PC-3 (cell line): ENCODE results near the gene ESR2.

Source experiments
- EZH2 ChIP-seq: fragments of 300-600 bp; sonication (generic); IDR thresholded peaks from one replicate; pipeline ENCODE4 v1.6.1; 2017; ENCODE audit warnings: antibody characterized with exemption, mild to moderate bottlenecking, low read length; ENCODE audit not compliant: unreplicated experiment
- TF ChIP-seq, protein P1 (sequence below): fragments of 300-600 bp; sonication (generic); conservative IDR thresholded peaks from 2 replicates; pipeline ENCODE4 v1.5.1; 2017; ENCODE audit warnings: antibody characterized with exemption, low read depth, mild to moderate bottlenecking, low read length

- no peak for TF ChIP-seq EZH2
- TF ChIP-seq, protein P1, sequence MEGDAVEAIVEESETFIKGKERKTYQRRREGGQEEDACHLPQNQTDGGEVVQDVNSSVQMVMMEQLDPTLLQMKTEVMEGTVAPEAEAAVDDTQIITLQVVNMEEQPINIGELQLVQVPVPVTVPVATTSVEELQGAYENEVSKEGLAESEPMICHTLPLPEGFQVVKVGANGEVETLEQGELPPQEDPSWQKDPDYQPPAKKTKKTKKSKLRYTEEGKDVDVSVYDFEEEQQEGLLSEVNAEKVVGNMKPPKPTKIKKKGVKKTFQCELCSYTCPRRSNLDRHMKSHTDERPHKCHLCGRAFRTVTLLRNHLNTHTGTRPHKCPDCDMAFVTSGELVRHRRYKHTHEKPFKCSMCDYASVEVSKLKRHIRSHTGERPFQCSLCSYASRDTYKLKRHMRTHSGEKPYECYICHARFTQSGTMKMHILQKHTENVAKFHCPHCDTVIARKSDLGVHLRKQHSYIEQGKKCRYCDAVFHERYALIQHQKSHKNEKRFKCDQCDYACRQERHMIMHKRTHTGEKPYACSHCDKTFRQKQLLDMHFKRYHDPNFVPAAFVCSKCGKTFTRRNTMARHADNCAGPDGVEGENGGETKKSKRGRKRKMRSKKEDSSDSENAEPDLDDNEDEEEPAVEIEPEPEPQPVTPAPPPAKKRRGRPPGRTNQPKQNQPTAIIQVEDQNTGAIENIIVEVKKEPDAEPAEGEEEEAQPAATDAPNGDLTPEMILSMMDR = no peak
These were observed 14.2 kb downstream of the ESR2 start for GRCh38 chr14:64279704-64280668.
